HuH-7 (cell line): Measurements from ENCODE around the gene GABRG3.

Source experiments
- DNase-seq: peaks from one replicate; pipeline ENCODE4 v3.0.0; 2011; ENCODE audit warnings: low spot score

GABRG3 gene

DNA sequence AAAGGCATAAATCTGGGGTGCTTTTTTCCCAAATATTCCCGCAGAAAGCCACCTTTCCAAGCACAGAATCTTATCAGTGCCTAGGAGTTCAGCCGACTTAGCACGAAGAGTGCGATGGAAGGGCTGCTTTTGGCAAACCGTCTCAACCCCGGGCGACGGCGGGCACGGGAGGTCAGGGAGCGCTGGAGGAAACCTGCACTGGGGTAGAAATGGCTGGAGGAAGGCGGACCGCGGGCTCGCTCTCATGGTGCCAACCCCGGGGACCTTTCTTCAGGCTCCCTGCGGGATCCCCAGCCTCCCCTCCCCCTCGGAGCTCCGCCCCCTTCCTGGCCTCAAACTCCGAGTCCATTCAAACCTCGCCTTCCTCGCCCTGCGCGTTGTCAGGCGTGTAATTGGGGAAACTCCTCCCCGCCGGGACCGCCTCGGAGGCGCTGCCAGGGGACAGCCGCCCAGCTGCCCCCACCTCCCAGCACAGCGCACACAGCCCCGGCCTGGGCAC, at the start of gene GABRG3:
GABRG3 (plus strand) TSS at position 470 of the 499 bp plus-strand sequence.
- DNase-seq = no peak

DNA sequence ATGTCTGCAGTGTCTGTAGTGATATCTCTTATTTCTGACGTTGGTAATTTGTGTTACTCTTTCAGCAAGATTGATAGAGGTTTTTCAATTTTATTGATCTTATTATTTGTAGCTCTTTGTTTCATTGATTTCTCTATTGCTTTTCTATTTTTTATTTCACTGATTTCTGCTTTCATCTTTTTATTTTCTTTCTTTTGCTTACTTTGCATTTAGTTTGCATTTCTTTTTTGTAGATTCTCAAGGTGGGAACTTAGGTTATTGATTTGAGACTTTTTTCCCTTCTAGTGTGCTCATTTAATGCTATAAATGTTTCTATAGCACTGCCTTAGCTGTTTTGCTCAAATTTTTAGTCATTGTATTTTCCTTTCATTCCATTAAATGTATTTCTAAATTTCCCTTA, 49.5 kb upstream of the GABRG3 start:
- DNase-seq = no peak

DNA sequence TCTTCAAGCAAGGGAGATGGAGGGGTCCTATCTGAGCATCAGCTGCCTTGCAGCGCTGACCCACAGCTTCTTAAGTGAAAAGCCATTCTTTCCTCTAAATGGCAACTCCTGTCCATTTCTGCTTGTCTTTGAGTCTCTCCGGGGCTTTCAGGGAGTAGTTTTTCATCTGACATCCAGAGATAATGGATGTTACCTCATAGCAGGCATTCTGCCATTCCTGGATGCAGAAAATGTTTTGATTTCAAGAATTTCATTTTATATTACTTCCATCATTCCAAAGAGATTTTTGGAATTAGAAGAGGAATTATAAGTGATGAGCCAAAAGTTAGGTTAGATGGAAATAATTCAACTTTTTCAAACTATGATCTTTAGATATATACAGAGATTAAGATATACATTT, 44.9 kb upstream of the GABRG3 start:
- no peak for DNase-seq

DNA sequence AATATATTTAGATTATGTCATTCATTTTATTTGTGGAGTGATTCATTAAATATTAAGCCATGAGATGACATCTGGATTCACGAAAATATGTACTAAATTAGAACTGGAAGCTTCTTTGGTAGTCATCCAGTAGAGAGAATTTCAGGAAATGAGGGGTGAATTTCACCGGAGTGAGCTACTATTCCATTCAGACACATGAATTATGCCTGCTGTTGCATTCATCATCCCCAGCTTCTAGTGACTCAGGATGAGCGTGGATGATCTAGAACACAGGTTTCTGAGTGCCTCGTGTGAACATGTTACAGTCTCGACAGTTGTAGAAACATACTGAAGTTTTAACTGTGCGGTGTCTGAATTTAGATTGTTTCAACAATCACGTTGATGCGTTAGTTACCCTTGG, 42.9 kb upstream of the GABRG3 start:
- DNase-seq = no peak

DNA sequence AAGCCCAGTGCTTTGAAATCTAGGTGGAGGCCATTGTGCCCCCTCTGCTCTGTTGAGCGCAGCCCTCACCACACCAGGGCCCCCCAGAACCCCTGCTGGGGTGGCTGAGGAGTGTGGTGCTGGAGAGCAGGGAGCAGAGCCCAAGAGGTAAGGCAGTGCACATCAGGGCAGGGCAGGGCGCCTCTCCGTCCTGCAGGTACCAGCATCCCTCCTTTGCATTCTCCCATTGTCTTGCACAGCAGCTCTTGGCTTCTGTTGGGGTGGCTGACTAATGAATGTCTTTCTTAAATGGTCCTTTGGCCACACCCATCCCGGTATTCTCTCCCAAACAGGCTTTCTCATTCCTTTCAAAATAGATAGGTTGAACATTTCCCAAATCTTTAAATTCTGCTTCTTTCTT, 41.4 kb upstream of the GABRG3 start:
- DNase-seq = no peak

DNA sequence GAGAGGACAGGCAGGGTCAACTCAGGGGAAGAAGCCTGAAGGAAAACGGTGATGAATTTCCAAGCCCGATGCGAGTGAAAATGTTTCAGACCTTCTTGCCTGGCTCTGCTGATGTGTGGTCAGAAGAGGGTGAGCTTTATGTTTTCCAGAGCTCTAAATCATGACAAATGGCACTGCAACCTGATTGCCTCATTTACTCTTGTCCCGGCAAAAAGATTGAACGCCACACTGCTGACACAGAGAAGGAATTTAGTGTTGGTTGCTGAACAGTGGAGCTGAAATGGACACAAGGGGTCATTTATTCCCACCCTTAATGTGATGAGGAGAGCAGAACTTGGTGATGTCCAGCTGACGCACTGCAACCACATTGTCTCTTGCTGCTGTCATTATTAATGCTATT, 36.1 kb upstream of the GABRG3 start:
- no peak for DNase-seq

DNA sequence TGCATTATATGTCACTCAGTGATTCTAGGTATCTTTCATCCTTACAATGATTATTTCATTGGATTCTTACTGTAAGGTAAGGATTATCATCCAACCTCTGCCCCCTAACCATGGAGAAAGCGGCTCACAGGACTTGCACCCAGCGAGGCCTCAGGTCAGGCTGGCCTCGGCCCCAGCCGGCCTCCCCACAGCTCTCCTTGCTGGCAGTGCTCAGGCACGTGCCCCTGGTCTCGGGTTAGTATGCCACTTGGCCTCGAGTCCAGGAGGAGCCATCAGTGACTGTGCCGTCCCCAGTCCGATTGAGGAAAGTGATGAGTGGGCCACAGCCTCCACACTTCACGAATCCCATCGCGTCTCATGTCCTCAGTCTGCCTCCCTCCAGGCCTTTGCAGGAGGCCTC, 35.7 kb upstream of the GABRG3 start:
- DNase-seq = no peak

DNA sequence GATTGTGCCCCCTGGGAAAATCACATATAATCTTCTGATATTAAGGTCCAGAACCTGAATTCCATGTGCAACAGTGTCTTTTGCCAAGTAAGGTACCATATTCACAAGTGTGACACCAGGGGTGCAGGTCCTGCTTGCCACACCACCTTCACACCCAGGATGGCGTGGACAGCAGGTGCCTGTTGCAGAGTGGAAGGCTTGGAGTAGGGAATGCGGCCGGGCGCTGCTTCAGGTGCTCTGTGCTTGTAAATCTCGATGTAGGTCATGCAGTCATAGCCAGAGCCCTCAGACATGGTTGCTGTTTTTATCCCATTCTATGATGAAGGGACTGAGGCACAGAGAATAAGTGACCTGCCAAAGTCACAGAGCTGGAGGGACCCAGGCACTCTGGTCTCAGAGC, 34.5 kb upstream of the GABRG3 start:
- DNase-seq = no peak

DNA sequence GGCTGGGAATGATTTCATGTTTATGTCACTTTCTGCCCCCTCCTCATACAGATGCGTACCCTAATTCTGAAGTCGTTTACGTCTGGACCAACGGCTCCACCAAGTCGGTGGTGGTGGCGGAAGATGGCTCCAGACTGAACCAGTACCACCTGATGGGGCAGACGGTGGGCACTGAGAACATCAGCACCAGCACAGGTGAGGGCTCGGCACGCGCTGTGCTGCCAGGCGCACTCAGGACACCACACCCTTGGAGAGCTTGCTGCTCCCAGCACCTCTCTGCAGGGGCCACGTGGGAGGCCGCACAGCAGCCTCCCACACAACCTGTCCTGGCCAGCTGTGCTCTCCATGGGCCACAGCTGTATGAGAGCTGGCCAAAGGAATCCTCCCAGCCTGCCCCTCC, 33.8 kb upstream of the GABRG3 start:
- DNase-seq = no peak

DNA sequence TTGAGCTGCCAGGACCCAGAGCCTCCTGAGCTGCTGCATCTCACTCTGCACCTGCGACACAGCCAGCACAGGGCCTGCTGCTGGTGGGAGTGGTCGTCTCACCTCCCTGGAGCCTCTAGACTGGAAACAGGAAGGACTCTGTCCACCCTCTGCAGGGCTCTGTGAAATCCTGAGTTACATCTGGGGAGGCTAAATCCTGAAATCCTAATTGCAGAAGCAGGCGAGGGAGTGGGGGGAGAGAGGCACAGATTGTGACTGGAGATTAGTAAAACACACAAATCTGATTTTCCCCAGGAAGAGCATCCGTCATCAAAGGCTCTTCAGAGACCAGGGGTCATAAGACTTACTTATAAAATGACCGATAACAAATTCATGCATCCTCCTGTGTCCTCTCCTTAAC, 31.6 kb upstream of the GABRG3 start:
- DNase-seq = no peak

DNA sequence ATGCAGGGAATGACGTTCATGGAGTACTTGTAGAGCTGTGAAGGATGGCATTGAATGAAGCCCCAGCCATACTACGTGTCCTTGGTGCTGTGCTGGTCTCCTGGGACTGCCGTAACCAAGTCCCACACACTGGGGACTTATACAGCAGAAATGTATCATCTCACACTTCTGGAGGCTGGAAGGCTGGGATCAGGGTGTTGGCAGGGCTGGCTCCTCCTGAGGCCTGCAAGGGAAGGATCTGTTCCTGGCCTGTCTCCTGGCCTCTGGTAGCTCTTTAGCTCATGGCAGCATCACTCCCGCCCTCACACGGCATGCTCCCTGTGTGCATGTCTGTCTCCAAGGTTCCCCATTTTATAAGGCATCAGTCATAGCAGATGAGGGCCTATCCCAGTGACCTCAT, 29.5 kb upstream of the GABRG3 start:
- no peak for DNase-seq

DNA sequence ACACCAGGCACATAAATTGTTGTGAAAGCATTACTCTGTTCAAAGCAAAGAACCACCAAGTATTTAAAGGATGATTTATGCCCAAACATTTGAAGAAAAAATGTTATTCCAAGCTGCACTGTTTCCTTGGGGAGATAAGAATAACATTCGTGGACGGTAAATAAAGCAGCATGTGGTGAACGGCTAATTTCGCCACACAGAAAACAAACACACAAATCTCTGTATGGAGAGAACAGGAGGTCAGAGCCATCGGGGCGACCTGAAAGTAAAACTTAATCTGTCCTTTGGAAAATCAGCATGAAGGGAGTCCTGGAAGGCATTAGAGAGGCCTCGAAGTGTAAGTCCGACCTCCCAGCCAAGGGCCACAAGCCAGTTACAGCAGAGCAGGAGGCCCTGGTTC, 27.1 kb upstream of the GABRG3 start:
- DNase-seq = no peak

DNA sequence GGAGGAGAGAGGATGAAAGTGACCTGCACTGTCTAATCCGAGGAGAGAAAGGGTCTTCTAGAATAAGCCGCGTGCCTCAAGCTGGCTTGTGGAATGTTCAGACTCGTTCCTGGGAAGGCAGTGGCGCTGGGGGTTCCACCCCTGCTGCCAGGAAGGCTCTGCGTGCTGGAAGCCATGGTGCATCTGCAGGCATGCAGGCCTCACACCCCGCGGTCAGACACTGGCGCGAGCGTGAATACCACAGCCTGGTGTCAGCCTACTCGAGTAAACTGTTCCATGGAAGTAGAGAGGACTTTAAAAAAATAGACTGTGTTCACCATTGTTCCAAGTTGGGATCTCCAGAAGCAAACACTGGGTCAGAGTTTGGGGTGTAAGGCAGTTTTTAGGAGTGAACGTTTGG, 25.9 kb upstream of the GABRG3 start:
- DNase-seq = no peak

DNA sequence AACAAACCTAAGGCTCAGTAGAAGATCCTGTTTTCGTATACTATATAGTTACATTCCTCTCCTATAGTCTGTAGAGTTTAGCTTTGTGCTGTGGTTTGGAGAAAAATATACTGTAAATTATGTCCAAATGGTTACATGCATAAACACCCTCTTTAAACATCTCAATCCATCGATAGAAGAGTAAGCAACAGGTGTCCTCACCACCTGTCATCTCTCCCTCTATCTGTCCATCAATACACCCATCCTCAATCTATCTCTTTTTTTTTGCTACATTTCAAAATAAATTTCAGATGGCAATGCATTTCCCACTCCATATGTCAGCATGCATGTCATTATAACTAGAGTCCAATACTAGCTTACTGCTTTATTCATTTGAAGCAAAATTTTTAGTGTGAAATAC, 21.0 kb upstream of the GABRG3 start:
- DNase-seq = no peak

DNA sequence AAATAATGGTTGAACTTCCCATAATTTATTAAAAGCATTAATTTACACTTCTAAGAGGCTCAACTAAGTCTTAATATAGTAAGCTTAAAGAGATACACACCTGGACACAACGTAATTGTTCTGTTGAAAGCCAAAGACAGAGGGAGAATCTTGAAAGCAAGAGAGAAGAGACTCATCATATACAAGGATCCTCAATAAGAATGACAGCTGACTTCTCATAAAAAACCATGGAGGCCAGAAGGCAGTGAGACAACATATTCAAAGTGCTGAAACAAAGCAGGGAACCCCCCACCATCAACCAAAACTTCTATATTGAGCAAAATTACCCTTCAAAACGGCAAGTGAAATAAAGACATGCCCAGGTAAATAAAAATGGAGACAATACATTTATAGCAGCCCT, 16.6 kb upstream of the GABRG3 start:
- DNase-seq = no peak

DNA sequence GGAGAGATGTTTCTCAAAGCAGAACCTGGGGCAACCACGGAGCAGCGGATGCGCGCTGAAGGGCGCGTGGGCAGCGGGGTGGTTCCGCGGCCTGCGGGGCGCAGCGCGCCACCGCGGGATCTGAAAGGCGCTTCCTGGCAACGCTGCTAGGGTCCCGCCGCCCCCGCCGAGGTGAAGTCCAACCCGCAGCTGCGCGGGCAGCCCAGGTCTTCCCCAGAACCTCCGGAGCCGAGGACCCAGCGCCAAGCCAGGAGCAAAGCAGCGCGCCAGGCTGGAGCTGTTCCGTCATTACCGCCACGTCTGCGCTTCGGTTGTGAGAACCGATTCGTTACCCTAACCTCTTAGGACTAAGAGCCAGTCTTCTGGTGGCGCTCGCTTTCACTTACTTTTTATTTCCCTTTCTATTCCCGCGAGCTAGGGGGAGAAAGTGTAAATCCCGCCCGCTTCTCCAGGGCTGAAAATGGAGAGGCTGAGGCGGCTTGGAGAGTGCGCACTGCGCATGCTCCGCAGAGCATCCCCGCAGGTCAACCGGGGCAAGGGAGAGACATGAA, 3.2 kb upstream of the GABRG3 start:
- DNase-seq = no peak

DNA sequence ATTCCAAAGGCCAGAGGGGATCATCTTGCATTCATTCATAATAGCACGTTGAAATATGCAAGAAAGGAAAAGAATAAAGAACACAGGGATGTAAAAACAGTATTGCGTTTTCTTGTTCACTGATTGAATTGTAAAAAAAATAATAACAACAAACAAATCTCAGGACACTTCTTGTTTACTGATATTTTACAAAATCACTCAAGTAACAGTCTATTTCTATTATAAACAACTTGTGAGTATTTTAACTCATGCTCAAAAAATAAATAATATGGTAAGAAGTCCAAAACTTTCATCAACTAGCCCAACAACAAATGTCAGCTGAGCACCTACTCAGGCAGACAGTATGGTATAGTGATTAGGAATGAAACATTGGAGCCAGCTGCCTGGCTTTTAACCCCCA, 2.2 kb upstream of the GABRG3 start:
- no peak for DNase-seq

DNA sequence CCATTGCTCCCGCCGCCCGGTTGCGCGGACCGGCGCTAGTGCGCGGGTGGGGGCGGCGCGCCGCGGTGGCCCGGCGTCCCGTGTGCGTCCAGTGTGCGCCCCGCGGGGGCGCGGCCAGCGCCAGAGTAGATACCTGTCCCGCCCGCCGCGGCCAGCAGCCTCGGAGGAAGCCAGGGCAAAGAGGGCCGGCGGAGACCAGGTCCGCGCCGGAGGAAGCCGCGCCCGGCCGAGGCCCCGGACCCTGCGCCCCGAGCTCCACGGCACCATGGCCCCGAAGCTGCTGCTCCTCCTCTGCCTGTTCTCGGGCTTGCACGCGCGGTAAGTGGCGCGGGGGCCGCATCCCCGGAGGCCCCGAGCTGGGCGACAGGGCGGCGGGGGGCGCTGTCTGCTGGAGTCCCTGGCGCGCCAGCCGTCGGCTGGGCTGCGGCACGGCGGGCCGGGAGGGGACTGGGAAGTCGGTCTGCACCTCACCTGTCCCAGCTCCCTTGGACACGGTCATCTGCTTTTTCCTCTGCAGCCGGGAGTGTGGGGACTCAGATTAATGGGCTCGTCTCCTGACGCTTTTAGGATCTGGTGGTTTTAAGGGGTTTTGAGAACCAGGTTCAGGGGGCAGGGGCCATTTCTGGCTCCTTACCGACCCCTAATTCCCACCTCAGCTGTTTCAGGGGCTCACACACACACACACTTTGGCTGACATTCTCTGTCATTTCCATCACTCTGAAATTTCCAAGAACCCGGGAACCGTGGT, 464 bp downstream of the GABRG3 start:
- no peak for DNase-seq

DNA sequence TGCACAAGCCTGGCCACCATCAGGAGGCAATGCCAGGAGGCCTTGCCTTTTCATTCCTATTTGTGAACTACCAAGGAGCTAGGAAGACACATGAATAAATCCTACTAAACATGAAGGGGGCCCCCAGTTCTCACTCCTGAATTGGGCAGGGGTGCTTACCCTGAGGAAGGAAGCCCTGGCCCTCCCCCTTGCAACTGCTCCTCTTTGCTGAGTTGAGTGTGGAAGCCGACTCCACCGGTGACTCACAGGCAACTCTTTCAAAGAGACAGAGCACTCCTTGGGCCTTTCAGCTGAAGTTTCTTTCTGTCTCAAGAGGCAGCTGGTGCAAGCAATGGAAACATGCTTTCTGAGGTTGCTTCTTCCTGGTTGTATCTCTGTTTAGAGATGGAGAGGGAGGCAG, 1.7 kb downstream of the GABRG3 start:
- DNase-seq = no peak

DNA sequence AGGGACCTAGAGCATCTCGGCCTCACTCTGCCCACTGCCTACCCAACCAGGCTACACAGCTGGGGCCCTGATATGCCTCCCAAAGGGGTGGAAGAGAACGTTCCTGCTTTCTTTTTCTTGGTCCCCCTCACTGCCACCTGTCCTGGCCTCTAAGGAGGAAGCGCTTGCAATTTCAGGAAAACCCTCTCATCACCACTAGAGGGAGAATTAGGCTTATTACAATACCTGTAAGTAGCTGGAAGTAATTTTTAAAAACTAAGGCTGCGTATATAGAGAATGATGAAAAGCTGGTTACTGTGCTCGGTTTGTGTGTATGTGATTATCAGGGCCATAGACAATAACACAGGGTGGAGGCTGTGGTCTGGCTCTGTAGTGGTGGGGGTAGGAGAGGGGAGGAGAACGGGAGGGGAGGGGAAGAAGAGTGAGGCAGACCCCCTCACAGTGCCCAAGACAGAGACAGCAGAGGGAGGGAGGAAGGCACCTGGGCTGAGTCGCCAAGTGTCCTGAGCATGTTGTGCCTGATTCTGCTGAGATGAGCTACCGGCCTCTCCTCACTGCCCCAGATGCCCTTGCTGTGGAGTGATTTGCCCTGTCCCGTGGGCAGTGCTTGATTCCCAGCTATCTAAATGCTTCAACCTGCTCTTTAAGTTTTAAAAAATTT, 3.3 kb downstream of the GABRG3 start:
- DNase-seq = peak; percentile 21

DNA sequence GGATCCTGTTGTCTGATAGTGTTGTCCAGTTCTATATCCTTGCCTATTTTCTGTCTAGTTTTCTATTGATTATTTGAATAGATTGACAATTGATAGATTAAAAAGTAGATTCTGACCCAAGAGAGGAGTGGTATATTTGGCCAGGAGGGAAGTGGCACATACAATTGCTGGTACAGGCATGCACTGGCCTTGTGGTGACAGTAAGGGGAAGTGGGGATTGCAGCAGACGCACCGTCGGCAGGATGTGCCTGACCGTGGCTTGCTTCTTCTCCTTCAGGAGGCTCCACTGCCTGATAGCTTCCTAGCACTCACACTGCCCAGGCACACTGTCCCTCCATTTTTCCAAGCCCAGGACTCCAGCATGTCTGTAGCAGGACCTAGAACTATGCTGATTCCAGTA, 10.5 kb downstream of the GABRG3 start:
- no peak for DNase-seq

DNA sequence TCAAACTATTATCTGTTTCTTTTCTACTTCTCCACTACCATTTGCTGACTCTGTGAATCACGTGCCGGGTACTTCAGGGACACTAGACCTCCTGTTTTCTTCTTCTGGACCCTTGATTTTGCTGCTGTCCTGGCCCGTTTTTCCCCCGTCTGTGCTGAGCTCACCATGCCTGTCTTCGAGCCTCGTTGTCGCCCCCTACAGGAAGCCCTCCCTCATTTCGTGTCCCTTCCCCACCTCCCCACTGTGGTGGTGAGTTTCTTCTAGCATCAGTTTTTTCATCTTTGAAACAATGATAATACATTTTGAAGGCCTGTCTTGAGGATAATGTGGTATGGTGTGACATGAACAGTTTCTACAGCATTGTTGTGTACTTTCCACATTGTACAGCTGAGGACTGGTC, 12.8 kb downstream of the GABRG3 start:
- no peak for DNase-seq

DNA sequence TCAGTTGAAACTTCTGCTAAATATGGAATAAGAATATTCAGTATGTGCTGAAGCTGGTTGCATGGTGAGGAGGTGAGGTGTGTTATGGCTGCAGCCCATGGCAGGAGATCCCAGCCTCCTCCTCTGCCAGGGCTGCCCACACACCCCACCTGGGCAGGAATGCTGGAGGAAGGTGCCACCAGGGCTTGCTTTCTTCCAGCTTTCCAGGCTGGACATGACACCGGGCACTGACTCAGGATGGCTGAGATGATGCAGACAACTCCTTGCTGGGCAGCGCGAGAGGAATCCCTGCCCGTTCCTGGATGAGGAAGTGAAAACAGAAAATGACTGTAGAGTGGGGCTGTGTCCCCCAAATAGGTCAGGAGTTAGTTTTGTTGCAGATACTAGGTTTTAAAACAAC, 14.1 kb downstream of the GABRG3 start:
- DNase-seq = no peak

DNA sequence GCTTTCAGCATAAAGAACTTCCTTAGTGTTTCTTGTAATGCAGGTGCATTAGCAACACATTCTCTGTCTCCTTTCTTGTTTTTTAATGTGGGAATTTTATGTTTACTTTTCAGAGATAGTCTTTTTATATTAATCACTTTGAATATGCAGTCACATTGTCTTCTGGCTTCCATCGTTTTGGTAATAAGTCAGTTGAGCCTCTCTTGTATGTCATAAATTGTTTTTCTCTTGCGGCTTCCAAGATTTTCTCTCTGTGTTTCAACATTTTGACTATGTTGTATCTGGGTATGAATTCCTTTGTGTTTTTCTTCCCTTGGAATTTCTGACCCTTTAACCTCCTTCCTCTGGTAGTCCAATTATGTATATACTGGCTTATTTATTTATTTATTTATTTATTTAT, 25.3 kb downstream of the GABRG3 start:
- no peak for DNase-seq
